HepG2 (cell line): ENCODE measurements around the gene TFDP2. TPM values are rescaled to one million over a fixed set of nuclear protein-coding genes. Genes with fewer than 3 reads are reported as not detected.

ENCODE experiments used
- ATAC-seq: fragments of 200-7000 bp; cut with Tn5 transposase; 3 replicates; pipeline ENCODE4 v1.9.1; 2020; ENCODE audit warnings: mild to moderate bottlenecking, moderate library complexity
- BruUV-seq: library from RNA; stranded (reverse); fragments of 400-500 nt; replicated peaks from 2 replicates; lab custom pipeline; 2021; lab: Mats Ljungman, UMichigan
- CTCF ChIA-PET: fragments of 300-600 bp; formaldehyde crosslinking; extraction: SDS; loops from one replicate; lab custom pipeline; 2021; ENCODE audit warnings: low total read pairs, inconsistent platforms, low intra/inter-chr PET ratio; lab: Yijun Ruan, JAX
- POLR2A ChIA-PET: fragments of 350-600 bp; sonication (Branson Sonifier 250); formaldehyde crosslinking; loops from one replicate; lab custom pipeline; 2020; ENCODE audit warnings: antibody characterized with exemption, inconsistent platforms; lab: Yijun Ruan, JAX
- DNase-seq: peaks from one replicate; pipeline ENCODE4 v3.0.0-alpha.2; 2015; ENCODE audit warnings: low spot score
- FAIRE-seq: peaks from 3 replicates; lab custom pipeline; 2011; peaks lifted over from hg19 to GRCh38; lab: Jason Lieb, UNC
- H2AFZ ChIP-seq: one replicate; pipeline ENCODE4 v1.6.1; 2011; ENCODE audit warnings: low read length, inconsistent platforms
- H3K27ac ChIP-seq: fragments of 300-600 bp; 3 replicates; pipeline ENCODE4 v1.8.0; 2011; ENCODE audit warnings: mixed run types, mild to moderate bottlenecking, mixed read lengths, low read length, inconsistent platforms; ENCODE audit not compliant: insufficient read depth; ENCODE audit errors: extremely low read length
- H3K27me3 ChIP-seq, 2 experiments: fragments of 200-600 bp in 1 of 2; 2 replicates in 1 of 2; 3 replicates in 1 of 2; pipeline versions ENCODE4 v1.6.0 to v1.8.0; 2011; ENCODE audit warnings: low read length in 2 of 2, mild to moderate bottlenecking in 2 of 2, moderate library complexity in 2 of 2, inconsistent platforms in 1 of 2; ENCODE audit not compliant: insufficient read depth in 2 of 2, control insufficient read depth in 1 of 2
- H3K36me3 ChIP-seq, 2 experiments: fragments of 200-600 bp in 1 of 2; replicated peaks in 1 of 2; 2 replicates in 1 of 2; 3 replicates in 1 of 2; pipeline versions ENCODE4 v1.5.1 to v1.8.0; 2011; ENCODE audit warnings: low read length in 2 of 2, inconsistent platforms in 1 of 2; ENCODE audit not compliant: insufficient read depth in 2 of 2, control insufficient read depth in 1 of 2
- H3K4me1 ChIP-seq: 2 replicates; pipeline ENCODE4 v1.5.1; 2012; ENCODE audit warnings: low read length, inconsistent platforms; ENCODE audit not compliant: insufficient read depth
- H3K4me2 ChIP-seq: 2 replicates; pipeline ENCODE4 v1.6.0; 2011; ENCODE audit warnings: low read depth, low read length, inconsistent platforms
- H3K4me3 ChIP-seq, 3 experiments: fragments of 200-600 bp in 1 of 3; sonication (generic), shearing (Covaris generic) in 1 of 3; replicated peaks in 1 of 3; 2 replicates each; pipeline ENCODE4 v1.5.1; 2011 to 2016; ENCODE audit warnings: low read length in 3 of 3, inconsistent platforms in 2 of 3, low read depth in 2 of 3, mild to moderate bottlenecking in 2 of 3, control low read depth in 1 of 3, mixed read lengths in 1 of 3; ENCODE audit not compliant: insufficient read depth in 1 of 3
- H3K79me2 ChIP-seq: one replicate; pipeline ENCODE4 v1.6.1; 2011; ENCODE audit warnings: low read length, inconsistent platforms; ENCODE audit not compliant: insufficient read depth
- H3K9ac ChIP-seq: 2 replicates; pipeline ENCODE4 v1.6.0; 2011; ENCODE audit warnings: mild to moderate bottlenecking, low read depth, low read length, inconsistent platforms; ENCODE audit not compliant: insufficient read depth
- H3K9me3 ChIP-seq: 2 replicates; pipeline ENCODE4 v1.5.1; 2012; ENCODE audit warnings: mild to moderate bottlenecking, low read length
- H4K20me1 ChIP-seq: 2 replicates; pipeline ENCODE4 v1.6.0; 2011; ENCODE audit warnings: inconsistent platforms, mild to moderate bottlenecking, low read length, moderate library complexity; ENCODE audit not compliant: insufficient read depth
- CREB1 ChIP-seq, 2 experiments: fragments of 450-650 bp in 1 of 2; IDR thresholded peaks; 2 replicates each; pipeline ENCODE4 v1.6.1; 2016 to 2017; ENCODE audit warnings: control low read depth in 1 of 2, mild to moderate bottlenecking in 1 of 2, missing compliant biosample characterization in 1 of 2, missing genetic modification characterization in 1 of 2
- HNRNPLL ChIP-seq: fragments of 200-400 bp; formaldehyde crosslinking; IDR thresholded peaks from 2 replicates; pipeline ENCODE4 v1.6.1; 2017; ENCODE audit warnings: mild to moderate bottlenecking, low read depth, low read length; ENCODE audit not compliant: poor library complexity, severe bottlenecking
- HOXD1 ChIP-seq: sonication (generic); formaldehyde crosslinking; IDR thresholded peaks from 2 replicates; pipeline ENCODE4 v1.5.0; 2020; ENCODE audit warnings: missing genetic modification reagents
- SATB2 ChIP-seq: sonication (generic); formaldehyde crosslinking; IDR thresholded peaks from 2 replicates; pipeline ENCODE4 v1.5.0; 2020; ENCODE audit warnings: missing genetic modification reagents
- SP4 ChIP-seq: sonication (generic); formaldehyde crosslinking; IDR thresholded peaks from 2 replicates; pipeline ENCODE4 v1.8.1; 2023; ENCODE audit warnings: mild to moderate bottlenecking, missing genetic modification reagents
- STAG1 ChIP-seq: sonication (generic); formaldehyde crosslinking; IDR thresholded peaks from 2 replicates; pipeline ENCODE4 v1.4.0; 2020; ENCODE audit warnings: missing genetic modification reagents
- TGIF2 ChIP-seq: IDR thresholded peaks from 2 replicates; pipeline ENCODE4 v1.6.1; 2016; ENCODE audit warnings: control low read depth, missing compliant biosample characterization
- ZNF556 ChIP-seq: sonication (generic); formaldehyde crosslinking; IDR thresholded peaks from 2 replicates; pipeline ENCODE4 v1.4.0; 2020; ENCODE audit warnings: mild to moderate bottlenecking, missing genetic modification reagents, borderline replicate concordance
- ZSCAN9 ChIP-seq: IDR thresholded peaks from 2 replicates; pipeline ENCODE4 v1.6.1; 2016; ENCODE audit warnings: borderline replicate concordance
- WGBS: methylation state at CpG from one replicate; pipeline ENCODE4 v1.1.6; 2017; ENCODE audit warnings: low lambda C conversion rate; 5-methylcytosine and 5-hydroxymethylcytosine counted together
- in situ Hi-C: cut with HindIII; loops from 2 replicates; pipeline ENCODE4 v1.10.0; 2017; ENCODE audit warnings: low pct_unique_long_range_greater_than_20kb; ENCODE audit not compliant: extremely low pct_ligation_motif_present
- intact Hi-C: fragments of 100-400 bp; cut with micrococcal nuclease; formaldehyde crosslinking; loops from one replicate; pipeline ENCODE4 v1.10.0; 2022; ENCODE audit not compliant: unreplicated experiment
- polyA plus RNA-seq, 8 experiments: library from polyadenylated mRNA; depleted of rRNA in 3 of 8; stranded (reverse) in 7 of 8; unstranded in 1 of 8; fragments of >200 nt; fragmentation: Illumina TruSeq in 4 of 8; extraction: Trizol in 4 of 8; gene quantifications; 2 replicates each; pipeline versions ENCODE4 v1.2.1 to v1.2.3, GENCODE V29; 2011 to 2016; ENCODE audit warnings: low read depth in 4 of 8, missing spikeins in 1 of 8, mixed read lengths in 1 of 8; ENCODE audit not compliant: insufficient read depth in 1 of 8
- total RNA-seq, 5 experiments: library from RNA; depleted of rRNA; stranded (reverse); fragments of >200 nt; fragmentation: Illumina TruSeq; extraction: Trizol; gene quantifications; 2 replicates each; pipeline ENCODE4 v1.2.3, GENCODE V29; 2016; ENCODE audit warnings: low read depth in 1 of 5
- TF ChIP-seq, protein P1 (sequence below): sonication (generic); formaldehyde crosslinking; IDR thresholded peaks from 2 replicates; pipeline ENCODE4 v1.5.1; 2020; ENCODE audit warnings: mild to moderate bottlenecking, missing genetic modification reagents, borderline replicate concordance
- TF ChIP-seq, protein P2 (sequence below): sonication (generic); formaldehyde crosslinking; IDR thresholded peaks from 2 replicates; pipeline ENCODE4 v1.8.1; 2023; ENCODE audit warnings: mild to moderate bottlenecking, moderate library complexity, missing genetic modification reagents

The TFDP2 gene
- total and polyA plus RNA-seq, 2 of the 13 experiments (the other 11 are each of a cell fraction or from before 2014, with no cell fraction given) = 17.9 to 37.4 TPM

- peaks cover 10 to 72% of the 10 kb centered on the region in 2 experiments; a peak in 4 of 5 replicates for H3K36me3 ChIP-seq
- ChIA-PET POLR2A (no interaction called here), CTCF (no interaction called here)
- TF ChIP-seq, protein P1, sequence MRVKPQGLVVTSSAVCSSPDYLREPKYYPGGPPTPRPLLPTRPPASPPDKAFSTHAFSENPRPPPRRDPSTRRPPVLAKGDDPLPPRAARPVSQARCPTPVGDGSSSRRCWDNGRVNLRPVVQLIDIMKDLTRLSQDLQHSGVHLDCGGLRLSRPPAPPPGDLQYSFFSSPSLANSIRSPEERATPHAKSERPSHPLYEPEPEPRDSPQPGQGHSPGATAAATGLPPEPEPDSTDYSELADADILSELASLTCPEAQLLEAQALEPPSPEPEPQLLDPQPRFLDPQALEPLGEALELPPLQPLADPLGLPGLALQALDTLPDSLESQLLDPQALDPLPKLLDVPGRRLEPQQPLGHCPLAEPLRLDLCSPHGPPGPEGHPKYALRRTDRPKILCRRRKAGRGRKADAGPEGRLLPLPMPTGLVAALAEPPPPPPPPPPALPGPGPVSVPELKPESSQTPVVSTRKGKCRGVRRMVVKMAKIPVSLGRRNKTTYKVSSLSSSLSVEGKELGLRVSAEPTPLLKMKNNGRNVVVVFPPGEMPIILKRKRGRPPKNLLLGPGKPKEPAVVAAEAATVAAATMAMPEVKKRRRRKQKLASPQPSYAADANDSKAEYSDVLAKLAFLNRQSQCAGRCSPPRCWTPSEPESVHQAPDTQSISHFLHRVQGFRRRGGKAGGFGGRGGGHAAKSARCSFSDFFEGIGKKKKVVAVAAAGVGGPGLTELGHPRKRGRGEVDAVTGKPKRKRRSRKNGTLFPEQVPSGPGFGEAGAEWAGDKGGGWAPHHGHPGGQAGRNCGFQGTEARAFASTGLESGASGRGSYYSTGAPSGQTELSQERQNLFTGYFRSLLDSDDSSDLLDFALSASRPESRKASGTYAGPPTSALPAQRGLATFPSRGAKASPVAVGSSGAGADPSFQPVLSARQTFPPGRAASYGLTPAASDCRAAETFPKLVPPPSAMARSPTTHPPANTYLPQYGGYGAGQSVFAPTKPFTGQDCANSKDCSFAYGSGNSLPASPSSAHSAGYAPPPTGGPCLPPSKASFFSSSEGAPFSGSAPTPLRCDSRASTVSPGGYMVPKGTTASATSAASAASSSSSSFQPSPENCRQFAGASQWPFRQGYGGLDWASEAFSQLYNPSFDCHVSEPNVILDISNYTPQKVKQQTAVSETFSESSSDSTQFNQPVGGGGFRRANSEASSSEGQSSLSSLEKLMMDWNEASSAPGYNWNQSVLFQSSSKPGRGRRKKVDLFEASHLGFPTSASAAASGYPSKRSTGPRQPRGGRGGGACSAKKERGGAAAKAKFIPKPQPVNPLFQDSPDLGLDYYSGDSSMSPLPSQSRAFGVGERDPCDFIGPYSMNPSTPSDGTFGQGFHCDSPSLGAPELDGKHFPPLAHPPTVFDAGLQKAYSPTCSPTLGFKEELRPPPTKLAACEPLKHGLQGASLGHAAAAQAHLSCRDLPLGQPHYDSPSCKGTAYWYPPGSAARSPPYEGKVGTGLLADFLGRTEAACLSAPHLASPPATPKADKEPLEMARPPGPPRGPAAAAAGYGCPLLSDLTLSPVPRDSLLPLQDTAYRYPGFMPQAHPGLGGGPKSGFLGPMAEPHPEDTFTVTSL (CRISPR knock-in tag) = no peak
- no peak for TF ChIP-seq HNRNPLL
- TF ChIP-seq STAG1 (CRISPR knock-in tag) = no peak
- no peak for TF ChIP-seq CREB1 (IDR thresholded peaks at IDR 0.05)
- TF ChIP-seq CREB1 (CRISPR knock-in tag; IDR thresholded peaks at IDR 0.05) = no peak
- no peak for TF ChIP-seq ZNF556 (CRISPR knock-in tag)
- no peak for TF ChIP-seq HOXD1 (CRISPR knock-in tag)
- TF ChIP-seq, protein P2, sequence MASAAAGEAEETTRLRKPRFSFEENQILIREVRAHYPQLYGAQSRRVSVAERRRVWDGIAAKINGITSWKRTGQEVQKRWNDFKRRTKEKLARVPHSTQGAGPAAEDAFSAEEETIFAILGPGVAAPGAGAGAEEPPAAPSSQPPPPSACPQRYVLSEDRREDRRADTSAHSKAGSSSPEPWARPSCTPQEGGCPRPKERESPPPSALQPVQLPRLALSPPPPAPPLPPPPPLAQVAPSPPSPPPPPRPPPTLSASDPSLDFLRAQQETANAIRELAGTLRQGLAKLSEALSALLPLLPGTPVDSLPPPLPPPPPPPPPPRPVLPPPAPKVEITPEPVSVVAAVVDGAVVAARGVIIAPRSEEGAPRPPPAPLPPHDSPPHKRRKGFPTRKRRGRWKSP = no peak
- TF ChIP-seq ZSCAN9 = no peak
- no peak for TF ChIP-seq SATB2 (CRISPR knock-in tag)
- no peak for TF ChIP-seq SP4 (CRISPR knock-in tag)
- TF ChIP-seq TGIF2 (CRISPR knock-in tag) = no peak
- no peak overlapping the region for H3K27ac ChIP-seq
- no peak overlapping the region for H2AFZ ChIP-seq
- no peak overlapping the region for H3K9ac ChIP-seq
- 94% methylated on average over 2 of the region's 2 CpGs for WGBS
- H3K27me3 ChIP-seq = no peaks in the 10 kb centered on the region
- intact Hi-C loops = no loop called here
- in situ Hi-C loops = no loop called here
- H3K79me2 ChIP-seq = no peaks in the 10 kb centered on the region
- ATAC-seq (no peak), FAIRE-seq (no peak), DNase-seq (no peak)
- no peaks in the 10 kb centered on the region for H3K4me1 ChIP-seq
- BruUV-seq = no TSS peak
- H3K4me2 ChIP-seq = no peak overlapping the region
- no peaks in the 10 kb centered on the region for H3K9me3 ChIP-seq
- no peak overlapping the region for H3K4me3 ChIP-seq
- no peaks in the 10 kb centered on the region for H4K20me1 ChIP-seq
Measured at GRCh38 chr3:141915766-141916165, 233.6 kb downstream of the TFDP2 start.
